ENCODE results near the gene VAV3. TPM values are rescaled to one million over a fixed set of nuclear protein-coding genes. Genes with fewer than 3 reads are reported as not detected.

VAV3 gene
- total and polyA plus RNA-seq, 9 of the 15 experiments (the other 6 are each of a cell fraction or from before 2014, with no cell fraction given), result not detected

GRCh38 chr1:107899655-107900054 lies 65.3 kb downstream of the VAV3 start:
- intact Hi-C loops (cut with micrococcal nuclease), result no loop called here
- no peak for DNase-seq (ENCODE audit: extremely low read depth in 1 of 4, low spot score in 3 of 4)
- Histone ChIP-seq H3K9ac (ENCODE audit: insufficient read depth in 1 of 2, low read depth in 2 of 2, low read length in 2 of 2) (no peak overlapping the region), H3K27me3 (ENCODE audit: control insufficient read depth in 2 of 2, insufficient read depth in 2 of 2, low read length in 2 of 2) (no peaks in the 10 kb centered on the region), H3K9me3 (replicated peaks; ENCODE audit: control insufficient read depth, insufficient read depth, low read depth, low read length) (no peaks in the 10 kb centered on the region), H3K27ac (ENCODE audit: extremely low read depth, low read depth, low read length) (no peak overlapping the region), H3K9me1 (ENCODE audit: control insufficient read depth, insufficient read depth, low read length) (no peaks in the 10 kb centered on the region), H3K36me3 (ENCODE audit: control insufficient read depth, insufficient read depth, low read length) (no peaks in the 10 kb centered on the region), H3K4me1 (replicated peaks in 1 of 2; ENCODE audit: control insufficient read depth in 2 of 2, insufficient read depth in 2 of 2, low read length in 2 of 2) (no peaks in the 10 kb centered on the region), H3K79me2 (ENCODE audit: control insufficient read depth, insufficient read depth, low read length) (no peaks in the 10 kb centered on the region), H3K4me2 (ENCODE audit: insufficient read depth, low read length) (no peak overlapping the region), H4K20me1 (replicated peaks; ENCODE audit: control insufficient read depth, insufficient read depth, low read length) (no peaks in the 10 kb centered on the region), H3K4me3 (no peak overlapping the region), H2AFZ (ENCODE audit: low read depth, low read length) (no peak overlapping the region)
- ChIA-PET POLR2A (interaction anchor here (1.1 kb wide), 1 partner anchor 11 kb away, joined by 3 read pairs; no protein-coding TSS in a partner anchor), CTCF (ENCODE audit: low intra/inter-chr PET ratio) (no interaction called here)
- in situ Hi-C loops (cut with MboI), result no loop called here
- no peak for FAIRE-seq
- no TSS peak for BruUV-seq (replicated peaks)
- WGBS (ENCODE audit: insufficient coverage, low coverage, missing lambda C conversion rate), result 0% methylated on average over 2 of the region's 2 CpGs
- no peak for TF ChIP-seq CXXC5 (CRISPR knock-in tag; IDR thresholded peaks at IDR 0.05)
- TF ChIP-seq STAT5A (IDR thresholded peaks at IDR 0.05; ENCODE audit: borderline replicate concordance, low read length), result no peak
- no peak for TF ChIP-seq ATF6 (CRISPR knock-in tag; IDR thresholded peaks at IDR 0.05)
- no peak for TF ChIP-seq ZNF785 (CRISPR knock-in tag; IDR thresholded peaks at IDR 0.05)
- TF ChIP-seq PREB (CRISPR knock-in tag; IDR thresholded peaks at IDR 0.05), result no peak
- no peak for TF ChIP-seq POLR2B (IDR thresholded peaks at IDR 0.05; ENCODE audit: low read depth, partially characterized antibody)
- no peak for TF ChIP-seq ILK (tag; IDR thresholded peaks at IDR 0.05; ENCODE audit: borderline replicate concordance, low read depth)
- ATAC-seq, result no peak
